K562 (cell line): Measurements from ENCODE around the gene TMEM107. TPM values are rescaled to one million over a fixed set of nuclear protein-coding genes. Genes with fewer than 3 reads are reported as not detected.

Experiments
- CHCHD3 ChIP-seq: fragments of 250-450 bp; sonication (Bioruptor Pico); IDR thresholded peaks from 2 replicates; pipeline ENCODE4 v2.1.2; 2022; ENCODE audit warnings: mild to moderate bottlenecking
- EHMT2 ChIP-seq: fragments of 450-650 bp; IDR thresholded peaks from 2 replicates; pipeline ENCODE4 v1.6.1; 2018; ENCODE audit warnings: antibody characterized with exemption
- HNRNPK ChIP-seq: fragments of 200-400 bp; formaldehyde crosslinking; IDR thresholded peaks from one replicate; pipeline ENCODE4 v1.6.1; 2018; ENCODE audit warnings: mild to moderate bottlenecking, low read depth, low read length; ENCODE audit not compliant: poor library complexity, severe bottlenecking
- KAT7 ChIP-seq: sonication (generic); formaldehyde crosslinking; IDR thresholded peaks from 2 replicates; pipeline ENCODE4 v1.8.0; 2022; ENCODE audit warnings: missing genetic modification reagents, mild to moderate bottlenecking, borderline replicate concordance
- NELFE ChIP-seq: IDR thresholded peaks from 2 replicates; pipeline ENCODE4 v1.6.1; 2011; ENCODE audit warnings: mild to moderate bottlenecking; ENCODE audit not compliant: insufficient read depth, insufficient read length
- PHTF2 ChIP-seq: fragments of 250-450 bp; sonication (Bioruptor Pico); IDR thresholded peaks from 2 replicates; pipeline ENCODE4 v1.5.0; 2021; ENCODE audit warnings: mild to moderate bottlenecking
- POLR2A ChIP-seq: fragments of 450-650 bp; conservative IDR thresholded peaks from 2 replicates; pipeline ENCODE4 v1.6.1; 2016
- RCOR1 ChIP-seq, 2 experiments: IDR thresholded peaks; 2 replicates each; pipeline ENCODE4 v1.6.1; 2012; ENCODE audit warnings: low read depth in 2 of 2, low read length in 2 of 2, borderline replicate concordance in 1 of 2, improper control_type of control experiment in 1 of 2
- RFX1 ChIP-seq: fragments of 450-650 bp; IDR thresholded peaks from 2 replicates; pipeline ENCODE4 v1.6.1; 2016; ENCODE audit warnings: mild to moderate bottlenecking, moderate library complexity
- SMC3 ChIP-seq: conservative IDR thresholded peaks from 2 replicates; pipeline ENCODE4 v1.6.1; 2011; ENCODE audit warnings: low read depth, low read length, improper control_type of control experiment; ENCODE audit not compliant: insufficient read depth
- SP2 ChIP-seq: IDR thresholded peaks from 2 replicates; pipeline ENCODE4 v1.6.1; 2011; ENCODE audit warnings: mild to moderate bottlenecking, low read depth, low read length, moderate library complexity; ENCODE audit not compliant: poor library complexity, severe bottlenecking; ENCODE audit errors: extremely low read depth
- TAF1 ChIP-seq: IDR thresholded peaks from 2 replicates; pipeline ENCODE4 v1.6.1; 2011; ENCODE audit warnings: mild to moderate bottlenecking, low read length, moderate library complexity; ENCODE audit not compliant: insufficient read depth, control insufficient read depth, severe bottlenecking; ENCODE audit errors: extremely low read depth
- ZBTB1 ChIP-seq: sonication (generic); formaldehyde crosslinking; IDR thresholded peaks from 2 replicates; pipeline ENCODE4 v1.8.1; 2023; ENCODE audit warnings: missing genetic modification reagents, low read depth, mild to moderate bottlenecking, borderline replicate concordance
- ZNF184 ChIP-seq: sonication (generic); formaldehyde crosslinking; IDR thresholded peaks from 2 replicates; pipeline ENCODE4 v1.5.0; 2020; ENCODE audit warnings: missing genetic modification reagents
- ZNF197 ChIP-seq: fragments of 200-800 bp; sonication (Bioruptor generic); IDR thresholded peaks from 2 replicates; pipeline ENCODE4 v1.6.1; 2016; ENCODE audit warnings: low read depth, missing genetic modification characterization, missing compliant biosample characterization
- ZNF212 ChIP-seq: fragments of 450-650 bp; formaldehyde crosslinking; IDR thresholded peaks from 2 replicates; pipeline ENCODE4 v1.4.0; 2020; ENCODE audit warnings: mild to moderate bottlenecking
- ZNF764 ChIP-seq: fragments of 250-450 bp; sonication (Bioruptor Pico); IDR thresholded peaks from 2 replicates; pipeline ENCODE4 v1.4.0; 2020; ENCODE audit warnings: low read depth, mild to moderate bottlenecking, moderate library complexity
- polyA plus RNA-seq, 8 experiments: library from polyadenylated mRNA; depleted of rRNA in 4 of 8; stranded (reverse) in 5 of 8; unstranded in 3 of 8; fragments of >200 nt; fragmentation: Nextera tagmentation in 2 of 8; fragmentation: Illumina TruSeq in 1 of 8; extraction: Ambion mirVana in 2 of 8; extraction: Trizol in 1 of 8; gene quantifications; 2 replicates each; pipeline versions ENCODE4 v1.2.1 to v1.2.3, GENCODE V29; 2011 to 2014; ENCODE audit warnings: inconsistent platforms in 1 of 8, missing spikeins in 1 of 8
- total RNA-seq, 7 experiments: library from RNA; depleted of rRNA in 6 of 7; stranded (reverse); fragments of >200 nt in 6 of 7; fragmentation: Illumina TruSeq in 2 of 7; extraction: Trizol in 2 of 7; gene quantifications; 2 replicates each; pipeline versions ENCODE4 v1.2.1 to v1.2.3, GENCODE V29; 2011 to 2021; ENCODE audit warnings: low replicate concordance in 1 of 7
- TF ChIP-seq, protein P1 (sequence below): fragments of 450-650 bp; conservative IDR thresholded peaks from 2 replicates; pipeline ENCODE4 v1.6.1; 2016; ENCODE audit warnings: missing genetic modification characterization, low read depth, mild to moderate bottlenecking, control low read depth, missing compliant biosample characterization
- TF ChIP-seq, protein P2 (sequence below): fragments of 450-650 bp; formaldehyde crosslinking; IDR thresholded peaks from 2 replicates; pipeline ENCODE4 v1.4.0; 2022; ENCODE audit warnings: missing genetic modification characterization
- TF ChIP-seq, protein P3 (sequence below): fragments of 450-650 bp; IDR thresholded peaks from 2 replicates; pipeline ENCODE4 v1.6.1; 2017; ENCODE audit warnings: antibody characterized with exemption
- TF ChIP-seq, protein P4 (sequence below): sonication (generic); formaldehyde crosslinking; IDR thresholded peaks from 2 replicates; pipeline ENCODE4 v1.8.1; 2022; ENCODE audit warnings: missing genetic modification reagents

Gene TMEM107
- total and polyA plus RNA-seq, 9 of the 15 experiments (the other 6 are each of a cell fraction or from before 2014, with no cell fraction given): 7.1 to 26.2 (median 16.9) TPM

DNA sequence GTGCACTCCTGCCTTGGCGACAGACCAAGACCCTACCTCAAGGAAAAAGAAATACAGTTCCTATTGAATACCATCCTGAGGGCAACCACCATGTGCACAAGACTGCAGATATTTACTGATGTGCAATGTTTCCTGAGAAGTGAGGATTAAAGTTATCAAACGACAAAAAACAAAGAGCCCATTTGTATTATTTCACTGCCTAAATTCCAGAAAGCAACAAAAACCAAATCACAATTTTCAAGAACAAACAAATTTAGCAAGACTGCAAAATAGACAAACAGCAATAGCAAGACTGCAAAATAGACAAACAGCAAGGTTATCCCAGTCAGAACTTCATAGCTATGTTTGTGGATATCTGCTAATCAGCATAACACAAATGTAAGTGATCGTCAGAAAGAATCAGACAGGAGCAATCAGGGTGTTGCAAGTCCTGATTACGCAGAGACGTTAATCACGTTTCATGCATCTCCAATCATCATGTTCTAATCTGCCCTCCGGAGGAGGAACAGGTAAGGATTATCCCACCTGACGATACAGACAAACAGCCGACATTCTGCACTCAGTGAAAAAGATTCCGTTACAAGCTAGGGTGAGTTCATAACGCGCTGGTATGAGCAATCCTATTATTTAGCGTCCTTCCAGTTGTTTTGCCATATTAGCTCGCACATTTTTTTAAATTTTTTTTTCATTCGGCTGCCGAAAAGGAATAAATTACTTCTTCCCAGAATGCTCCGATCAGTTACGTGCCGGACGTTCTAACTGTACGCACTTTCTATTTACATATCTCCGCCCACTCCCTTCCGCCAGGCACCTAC, 2.9 kb downstream of the TMEM107 start (continued):
- no peak for TF ChIP-seq SMC3
- TF ChIP-seq ZBTB1 (CRISPR knock-in tag): no peak
- TF ChIP-seq ZNF764 (CRISPR knock-in tag): peak; percentile 95
- TF ChIP-seq ZNF184 (CRISPR knock-in tag): no peak
- TF ChIP-seq, protein P1, sequence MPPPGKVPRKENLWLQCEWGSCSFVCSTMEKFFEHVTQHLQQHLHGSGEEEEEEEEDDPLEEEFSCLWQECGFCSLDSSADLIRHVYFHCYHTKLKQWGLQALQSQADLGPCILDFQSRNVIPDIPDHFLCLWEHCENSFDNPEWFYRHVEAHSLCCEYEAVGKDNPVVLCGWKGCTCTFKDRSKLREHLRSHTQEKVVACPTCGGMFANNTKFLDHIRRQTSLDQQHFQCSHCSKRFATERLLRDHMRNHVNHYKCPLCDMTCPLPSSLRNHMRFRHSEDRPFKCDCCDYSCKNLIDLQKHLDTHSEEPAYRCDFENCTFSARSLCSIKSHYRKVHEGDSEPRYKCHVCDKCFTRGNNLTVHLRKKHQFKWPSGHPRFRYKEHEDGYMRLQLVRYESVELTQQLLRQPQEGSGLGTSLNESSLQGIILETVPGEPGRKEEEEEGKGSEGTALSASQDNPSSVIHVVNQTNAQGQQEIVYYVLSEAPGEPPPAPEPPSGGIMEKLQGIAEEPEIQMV (tag): 0 out of 2 replicates have a peak, but pooled peaks have one; percentile 34
- peak; percentile 52 for TF ChIP-seq NELFE
- TF ChIP-seq KAT7 (CRISPR knock-in tag): peak; percentile 63; the same call in 1 of the 2 replicates
- no peak for TF ChIP-seq ZNF197 (CRISPR knock-in tag)
- TF ChIP-seq, protein P2, sequence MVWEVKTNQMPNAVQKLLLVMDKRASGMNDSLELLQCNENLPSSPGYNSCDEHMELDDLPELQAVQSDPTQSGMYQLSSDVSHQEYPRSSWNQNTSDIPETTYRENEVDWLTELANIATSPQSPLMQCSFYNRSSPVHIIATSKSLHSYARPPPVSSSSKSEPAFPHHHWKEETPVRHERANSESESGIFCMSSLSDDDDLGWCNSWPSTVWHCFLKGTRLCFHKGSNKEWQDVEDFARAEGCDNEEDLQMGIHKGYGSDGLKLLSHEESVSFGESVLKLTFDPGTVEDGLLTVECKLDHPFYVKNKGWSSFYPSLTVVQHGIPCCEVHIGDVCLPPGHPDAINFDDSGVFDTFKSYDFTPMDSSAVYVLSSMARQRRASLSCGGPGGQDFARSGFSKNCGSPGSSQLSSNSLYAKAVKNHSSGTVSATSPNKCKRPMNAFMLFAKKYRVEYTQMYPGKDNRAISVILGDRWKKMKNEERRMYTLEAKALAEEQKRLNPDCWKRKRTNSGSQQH (CRISPR knock-in tag): peak; percentile 100
- TF ChIP-seq EHMT2: no peak
- TF ChIP-seq, protein P3, sequence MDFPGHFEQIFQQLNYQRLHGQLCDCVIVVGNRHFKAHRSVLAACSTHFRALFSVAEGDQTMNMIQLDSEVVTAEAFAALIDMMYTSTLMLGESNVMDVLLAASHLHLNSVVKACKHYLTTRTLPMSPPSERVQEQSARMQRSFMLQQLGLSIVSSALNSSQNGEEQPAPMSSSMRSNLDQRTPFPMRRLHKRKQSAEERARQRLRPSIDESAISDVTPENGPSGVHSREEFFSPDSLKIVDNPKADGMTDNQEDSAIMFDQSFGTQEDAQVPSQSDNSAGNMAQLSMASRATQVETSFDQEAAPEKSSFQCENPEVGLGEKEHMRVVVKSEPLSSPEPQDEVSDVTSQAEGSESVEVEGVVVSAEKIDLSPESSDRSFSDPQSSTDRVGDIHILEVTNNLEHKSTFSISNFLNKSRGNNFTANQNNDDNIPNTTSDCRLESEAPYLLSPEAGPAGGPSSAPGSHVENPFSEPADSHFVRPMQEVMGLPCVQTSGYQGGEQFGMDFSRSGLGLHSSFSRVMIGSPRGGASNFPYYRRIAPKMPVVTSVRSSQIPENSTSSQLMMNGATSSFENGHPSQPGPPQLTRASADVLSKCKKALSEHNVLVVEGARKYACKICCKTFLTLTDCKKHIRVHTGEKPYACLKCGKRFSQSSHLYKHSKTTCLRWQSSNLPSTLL: no peak
- peak; percentile 62 for TF ChIP-seq RFX1
- TF ChIP-seq, protein P4, sequence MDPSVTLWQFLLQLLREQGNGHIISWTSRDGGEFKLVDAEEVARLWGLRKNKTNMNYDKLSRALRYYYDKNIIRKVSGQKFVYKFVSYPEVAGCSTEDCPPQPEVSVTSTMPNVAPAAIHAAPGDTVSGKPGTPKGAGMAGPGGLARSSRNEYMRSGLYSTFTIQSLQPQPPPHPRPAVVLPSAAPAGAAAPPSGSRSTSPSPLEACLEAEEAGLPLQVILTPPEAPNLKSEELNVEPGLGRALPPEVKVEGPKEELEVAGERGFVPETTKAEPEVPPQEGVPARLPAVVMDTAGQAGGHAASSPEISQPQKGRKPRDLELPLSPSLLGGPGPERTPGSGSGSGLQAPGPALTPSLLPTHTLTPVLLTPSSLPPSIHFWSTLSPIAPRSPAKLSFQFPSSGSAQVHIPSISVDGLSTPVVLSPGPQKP (CRISPR knock-in tag): no peak
- TF ChIP-seq RCOR1 (IDR thresholded peaks at IDR 0.05; ENCODE audit: borderline replicate concordance in 1 of 2, low read depth in 2 of 2, low read length in 2 of 2): peak; percentile 67 to 70; a peak in 3 of 4 replicates
- TF ChIP-seq TAF1: peak; percentile 50
- TF ChIP-seq POLR2A: peak; percentile 100
- 0 out of 2 replicates have a peak, but pooled peaks have one; percentile 40 for TF ChIP-seq ZNF212 (CRISPR knock-in tag)
- peak; percentile 99 for TF ChIP-seq CHCHD3 (CRISPR knock-in tag)
- TF ChIP-seq HNRNPK: no peak
- no peak for TF ChIP-seq SP2
- peak; percentile 94 for TF ChIP-seq PHTF2 (CRISPR knock-in tag)
